Smooth muscle cell of the umbilical artery (primary cell): ENCODE results near the gene MIF4GD. TPM values are rescaled to one million over a fixed set of nuclear protein-coding genes. Genes with fewer than 3 reads are reported as not detected.

ENCODE experiments used
- total RNA-seq: library from RNA; depleted of rRNA; stranded (reverse); fragments of >200 nt; gene quantifications from 2 replicates; pipeline ENCODE4 v1.2.3, GENCODE V29; 2014

Gene MIF4GD, protein sequence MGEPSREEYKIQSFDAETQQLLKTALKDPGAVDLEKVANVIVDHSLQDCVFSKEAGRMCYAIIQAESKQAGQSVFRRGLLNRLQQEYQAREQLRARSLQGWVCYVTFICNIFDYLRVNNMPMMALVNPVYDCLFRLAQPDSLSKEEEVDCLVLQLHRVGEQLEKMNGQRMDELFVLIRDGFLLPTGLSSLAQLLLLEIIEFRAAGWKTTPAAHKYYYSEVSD
- 5.6 and 6.2 TPM in 2 replicates for total RNA-seq

DNA sequence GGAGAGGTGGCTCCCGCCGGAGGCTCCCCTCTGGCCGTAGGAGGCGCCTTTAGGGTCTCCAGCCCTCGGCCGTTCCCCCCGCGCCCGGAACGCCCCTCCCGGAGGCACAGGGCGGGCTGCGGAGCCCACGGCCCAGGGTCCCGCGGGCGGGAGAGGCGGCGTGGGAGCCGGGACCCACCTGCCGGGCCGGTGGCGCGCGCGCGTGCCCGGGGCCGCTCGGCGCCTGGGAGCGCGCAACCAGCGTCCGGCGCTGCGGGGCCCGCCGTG is at the start of gene MIF4GD:
MIF4GD (minus strand) TSS at position 266 of the 267 bp plus-strand sequence. CDS start 1,036 bp downstream, outside the sequence.

DNA sequence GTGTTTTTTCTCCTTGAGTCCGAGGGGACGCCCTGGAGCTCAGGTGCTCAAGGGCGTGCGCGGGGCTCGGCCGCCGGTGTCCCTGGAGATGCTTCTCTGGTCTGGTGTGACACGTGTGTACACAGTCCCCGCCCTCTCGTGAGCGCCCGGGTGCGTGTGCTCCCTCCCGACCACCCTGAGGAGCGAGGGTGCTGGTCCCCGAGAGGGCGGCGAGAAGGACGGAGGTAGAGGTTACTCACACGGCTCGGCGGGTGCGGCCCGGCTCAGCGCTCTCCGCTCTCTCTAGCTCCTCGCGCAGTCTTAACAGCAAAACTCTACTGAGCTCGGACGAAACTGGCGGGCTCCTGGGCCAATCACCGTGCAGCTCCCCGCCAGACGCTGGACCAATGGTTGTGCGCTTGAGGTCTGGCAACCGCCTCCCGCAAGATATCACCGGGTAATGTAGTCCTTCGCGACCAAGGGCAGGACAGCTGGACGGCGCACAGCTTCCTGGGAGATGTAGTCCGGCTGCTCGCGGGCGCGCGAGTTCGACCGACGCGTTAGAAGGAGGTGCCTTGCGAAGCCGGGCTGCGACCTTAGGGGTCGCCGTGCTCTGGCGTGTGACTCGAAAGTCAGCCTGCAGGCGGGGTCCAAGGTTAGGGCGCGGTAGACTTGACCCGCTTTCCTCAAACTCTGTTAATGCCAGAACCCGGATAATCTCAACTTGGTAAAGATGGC is 18.2 kb upstream of the MIF4GD start, which contains the start of gene SLC25A19:
SLC25A19 (minus strand) TSS at position 319 of the 717 bp plus-strand sequence. CDS start 2,669 bp downstream, outside the sequence.

DNA sequence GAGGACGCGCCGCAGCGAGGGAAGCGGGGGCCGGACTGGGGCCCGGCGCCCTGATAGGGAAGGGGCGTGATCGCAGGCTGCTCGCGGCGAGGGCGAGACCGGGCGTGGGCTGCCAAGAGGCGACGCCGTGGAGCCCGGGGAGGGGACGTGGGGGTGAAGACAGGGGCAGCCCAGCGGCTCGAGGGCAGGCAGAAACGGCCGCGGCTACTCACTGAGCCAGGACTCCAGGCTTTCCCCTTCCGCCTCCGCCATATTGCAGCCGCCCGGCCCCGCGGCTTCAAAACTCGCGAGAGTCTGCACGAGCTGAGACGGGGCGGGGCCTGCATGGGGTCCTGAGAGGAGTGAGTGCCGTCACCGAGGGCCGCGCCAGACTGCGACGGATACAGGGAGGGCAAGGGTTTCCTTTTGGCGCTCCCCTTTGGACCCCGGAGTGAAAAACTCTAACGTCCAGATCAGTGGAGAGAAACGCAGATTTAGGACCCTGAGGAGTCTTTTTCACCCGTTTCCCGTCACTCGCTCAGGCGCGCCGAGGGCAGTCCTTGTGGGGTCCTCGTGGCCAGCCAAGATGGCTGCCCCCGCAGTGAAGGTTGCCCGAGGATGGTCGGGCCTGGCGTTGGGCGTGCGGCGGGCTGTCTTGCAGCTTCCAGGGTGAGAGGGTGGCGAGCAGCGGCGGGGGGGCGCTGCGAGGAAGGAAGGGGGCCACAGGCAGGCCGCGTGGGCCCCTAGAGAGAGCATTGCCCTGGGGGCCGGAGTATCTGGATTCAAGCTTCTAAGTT is 9.5 kb downstream of the MIF4GD start, which contains the start of the genes GGA3 and MRPS7:
GGA3 (minus strand) TSS at position 271 of the 776 bp plus-strand sequence; CDS start at position 252, 19 bp downstream.
MRPS7 (plus strand) TSS at position 544 of the 776 bp plus-strand sequence; CDS start at position 566, 22 bp downstream.

Other genes with a start within 250 kb of the MIF4GD start
- 202 and 315 TPM in 2 replicates for gene ATP5PD, start 224.3 kb downstream of the MIF4GD start, total RNA-seq
- 12.2 and 20.9 TPM in 2 replicates for gene KCTD2, start 224.0 kb downstream of the MIF4GD start, total RNA-seq
- 7.4 and 12.3 TPM in 2 replicates for gene SLC16A5, start 183.3 kb downstream of the MIF4GD start, total RNA-seq
- 1.8 and 2.8 TPM in 2 replicates for gene ARMC7, start 161.3 kb downstream of the MIF4GD start, total RNA-seq
- gene NT5C, start 139.5 kb downstream of the MIF4GD start, total RNA-seq, result 23.8 and 29.9 TPM in 2 replicates
- gene JPT1, start 116.7 kb downstream of the MIF4GD start, total RNA-seq, result 93.2 and 179 TPM in 2 replicates
- gene SUMO2, start 88.3 kb downstream of the MIF4GD start, total RNA-seq, result 79.5 and 89.1 TPM in 2 replicates
- gene NUP85, start 65.6 kb downstream of the MIF4GD start, total RNA-seq, result 18.7 and 24.6 TPM in 2 replicates
- 9.8 and 17.8 TPM in 2 replicates for gene GGA3, start 9.6 kb downstream of the MIF4GD start, total RNA-seq
- 28.9 and 32.4 TPM in 2 replicates for gene MRPS7, start 9.4 kb downstream of the MIF4GD start, total RNA-seq
- 4.8 and 8.6 TPM in 2 replicates for gene SLC25A19, start 18.2 kb upstream of the MIF4GD start, total RNA-seq
- gene GRB2, start 134.4 kb upstream of the MIF4GD start, total RNA-seq, result 83.1 and 102 TPM in 2 replicates
- gene TMEM94, start 185.4 kb upstream of the MIF4GD start, total RNA-seq, result 39.2 and 69.2 TPM in 2 replicates
- gene CASKIN2, start 244.3 kb upstream of the MIF4GD start, total RNA-seq, result 6.5 and 11.2 TPM in 2 replicates
- 11.6 and 17.8 TPM in 2 replicates for gene TSEN54, start 245.3 kb upstream of the MIF4GD start, total RNA-seq